B cell (primary cell): Measurements from ENCODE around the gene PAQR5. TPM values are rescaled to one million over a fixed set of nuclear protein-coding genes. Genes with fewer than 3 reads are reported as not detected.

Source experiments
- ATAC-seq: fragments of 200-7000 bp; cut with Tn5 transposase; one replicate; pipeline ENCODE4 v1.10.0; 2021; ENCODE audit warnings: low read depth, mild to moderate bottlenecking, moderate number of reproducible peaks, moderate library complexity
- CTCF ChIA-PET: fragments of 350-600 bp; sonication (Branson Sonifier 250); formaldehyde crosslinking; loops from one replicate; lab custom pipeline; 2021; ENCODE audit warnings: antibody characterized with exemption, inconsistent platforms; lab: Charles Lee
- POLR2A ChIA-PET: fragments of 350-600 bp; sonication (Branson Sonifier 250); formaldehyde crosslinking; loops from one replicate; lab custom pipeline; 2021; ENCODE audit warnings: antibody characterized with exemption; lab: Charles Lee
- DNase-seq: peaks from one replicate; pipeline ENCODE4 v3.0.0; 2013
- H2AFZ ChIP-seq: 2 replicates; pipeline ENCODE4 v1.6.1; 2012; ENCODE audit warnings: mild to moderate bottlenecking, low read depth, low read length; ENCODE audit not compliant: insufficient read depth, poor library complexity, severe bottlenecking
- H3K27ac ChIP-seq, 2 donors: 1 replicate in 1 of 2; 2 replicates in 1 of 2; pipeline ENCODE4 v1.5.1; 2012 to 2013; ENCODE audit warnings: low read length in 2 of 2, mild to moderate bottlenecking in 2 of 2, moderate library complexity in 1 of 2
- H3K27me3 ChIP-seq, 4 experiments: fragments of 200-600 bp in 1 of 4; sonication (generic) in 1 of 4; replicated peaks in 1 of 4; 1 replicate in 2 of 4; 2 replicates in 2 of 4; pipeline versions ENCODE4 v1.6.1 to v1.7.0; 2013 to 2016; ENCODE audit warnings: low read length in 3 of 4, mild to moderate bottlenecking in 2 of 4, mixed read lengths in 1 of 4, moderate library complexity in 1 of 4; ENCODE audit not compliant: insufficient read depth in 4 of 4, control insufficient read depth in 3 of 4; ENCODE audit errors: control extremely low read depth in 1 of 4
- H3K36me3 ChIP-seq, 2 experiments: replicated peaks in 1 of 2; 1 replicate in 1 of 2; 2 replicates in 1 of 2; pipeline versions ENCODE4 v1.6.1 to v1.7.1; 2013; ENCODE audit warnings: low read length in 1 of 2; ENCODE audit not compliant: insufficient read depth in 2 of 2, control insufficient read depth in 1 of 2; ENCODE audit errors: control extremely low read depth in 1 of 2, extremely low read depth in 1 of 2
- H3K4me1 ChIP-seq, 2 donors: fragments of 200-600 bp in 1 of 2; sonication (generic) in 1 of 2; 1 replicate in 1 of 2; 2 replicates in 1 of 2; pipeline versions ENCODE4 v1.5.1 to v1.6.1; 2013 to 2017; ENCODE audit warnings: low read length in 2 of 2; ENCODE audit not compliant: control insufficient read depth in 2 of 2, insufficient read depth in 2 of 2
- H3K4me2 ChIP-seq: replicated peaks from 2 replicates; pipeline ENCODE3; 2012; ENCODE audit warnings: mild to moderate bottlenecking, low read depth, low read length; ENCODE audit not compliant: poor library complexity, severe bottlenecking
- H3K4me3 ChIP-seq, 5 experiments: fragments of 200-600 bp in 1 of 5; sonication (generic) in 1 of 5; 1 replicate in 3 of 5; 2 replicates in 2 of 5; pipeline versions ENCODE4 v1.5.1 to v1.7.0; 2011 to 2016; ENCODE audit warnings: low read length in 4 of 5, mild to moderate bottlenecking in 4 of 5, low read depth in 2 of 5, control low read depth in 1 of 5, moderate library complexity in 1 of 5; ENCODE audit not compliant: insufficient read depth in 1 of 5; ENCODE audit errors: control extremely low read depth in 1 of 5, extremely low read depth in 1 of 5
- H3K79me2 ChIP-seq: fragments of 200-600 bp; sonication (generic); one replicate; pipeline ENCODE4 v1.6.0; 2016; ENCODE audit warnings: low read length; ENCODE audit not compliant: control insufficient read depth, insufficient read depth
- H3K9ac ChIP-seq: fragments of 200-600 bp; sonication (generic); 2 replicates; pipeline ENCODE4 v1.6.1; 2017; ENCODE audit warnings: mild to moderate bottlenecking, low read length, moderate library complexity
- H3K9me3 ChIP-seq, 3 donors: one replicate each; pipeline versions ENCODE4 v1.6.1 to v1.7.1; 2013; ENCODE audit warnings: low read length in 2 of 3; ENCODE audit not compliant: control insufficient read depth in 2 of 3, insufficient read depth in 1 of 3; ENCODE audit errors: control extremely low read depth in 1 of 3
- H4K20me1 ChIP-seq: 2 replicates; pipeline ENCODE4 v1.6.0; 2012; ENCODE audit warnings: mild to moderate bottlenecking, low read length; ENCODE audit not compliant: insufficient read depth, control insufficient read depth, poor library complexity, severe bottlenecking
- H3K27ac Mint-ChIP-seq: one replicate; pipeline ENCODE4 v1.8.0; 2021; ENCODE audit warnings: mixed read lengths
- H3K27me3 Mint-ChIP-seq: one replicate; pipeline ENCODE4 v1.8.0; 2021; ENCODE audit warnings: mixed read lengths
- H3K4me1 Mint-ChIP-seq: one replicate; pipeline ENCODE4 v1.8.0; 2021; ENCODE audit warnings: mixed read lengths
- H3K4me3 Mint-ChIP-seq: one replicate; pipeline ENCODE4 v1.8.0; 2021; ENCODE audit warnings: mixed read lengths
- H3K9me3 Mint-ChIP-seq: one replicate; pipeline ENCODE4 v1.8.0; 2022; ENCODE audit warnings: mixed read lengths; ENCODE audit not compliant: insufficient read depth
- CTCF ChIP-seq: fragments of 200-600 bp; IDR thresholded peaks from one replicate; pipeline ENCODE4 v1.8.0; 2022; ENCODE audit warnings: antibody characterized with exemption, mild to moderate bottlenecking
- EZH2 ChIP-seq: IDR thresholded peaks from 2 replicates; pipeline ENCODE4 v1.6.1; 2012; ENCODE audit warnings: borderline replicate concordance, low read depth, mild to moderate bottlenecking, moderate library complexity, low read length; ENCODE audit not compliant: insufficient read depth, poor library complexity, severe bottlenecking
- WGBS: methylation state at CpG from one replicate; pipeline ENCODE4 v1.1.5; 2013; ENCODE audit warnings: missing lambda C conversion rate; ENCODE audit not compliant: insufficient coverage; 5-methylcytosine and 5-hydroxymethylcytosine counted together
- intact Hi-C: fragments of 100-400 bp; cut with micrococcal nuclease; formaldehyde crosslinking; loops from one replicate; pipeline ENCODE4 v1.10.0; 2022
- polyA plus RNA-seq: library from polyadenylated mRNA; depleted of rRNA; stranded (reverse); fragments of >200 nt; gene quantifications from 2 replicates; pipeline ENCODE4 v1.2.3, GENCODE V29; 2012
- total RNA-seq, 2 donors: library from RNA; stranded (reverse); fragments of 120-200 nt in 1 of 2; gene quantifications; 1 replicate in 1 of 2; 2 replicates in 1 of 2; pipeline versions ENCODE4 v1.2.3 to v1.2.4, GENCODE V29; 2013 to 2022

The PAQR5 gene
- total and polyA plus RNA-seq, 2 donors (not counting 1 experiment from before 2014, with no cell fraction given) = not detected

GRCh38 chr15:69320977-69321554 is 22.4 kb downstream of the PAQR5 start:
- 48% methylated on average over 4 of the region's 7 CpGs for WGBS
- Mint-ChIP-seq H3K4me3 (no peak overlapping the region), H3K9me3 (no peaks in the 10 kb centered on the region), H3K4me1 (no peaks in the 10 kb centered on the region), H3K27me3 (peaks cover 30% of the 10 kb centered on the region), H3K27ac (no peak overlapping the region)
- TF ChIP-seq CTCF = no peak
- H3K36me3 ChIP-seq = no peaks in the 10 kb centered on the region
- H3K4me3 ChIP-seq = no peak overlapping the region
- H3K9ac ChIP-seq = no peak overlapping the region
- H3K4me2 ChIP-seq = no peak overlapping the region
- intact Hi-C loops = no loop called here
- H4K20me1 ChIP-seq = no peaks in the 10 kb centered on the region
- H3K79me2 ChIP-seq = no peaks in the 10 kb centered on the region
- H3K4me1 ChIP-seq = no peaks in the 10 kb centered on the region
- peaks cover 0 to 2% (median 0%) of the 10 kb centered on the region in 4 experiments for H3K27me3 ChIP-seq
- POLR2A ChIA-PET = no interaction called here
- H2AFZ ChIP-seq = no peak overlapping the region
- H3K27ac ChIP-seq = no peak overlapping the region
- no peak for DNase-seq
- CTCF ChIA-PET = no interaction called here
- H3K9me3 ChIP-seq = no peaks in the 10 kb centered on the region
- no peak for ATAC-seq

GRCh38 chr15:69323893-69324430 is 25.2 kb downstream of the PAQR5 start:
- H3K9me3 ChIP-seq = peaks cover 0 to 5% (median 0%) of the 10 kb centered on the region in 3 donors
- H3K4me1 Mint-ChIP-seq = no peaks in the 10 kb centered on the region
- ChIA-PET CTCF (no interaction called here), POLR2A (no interaction called here)
- H3K4me2 ChIP-seq = no peak overlapping the region
- H4K20me1 ChIP-seq = no peaks in the 10 kb centered on the region
- no peaks in the 10 kb centered on the region for H3K36me3 ChIP-seq
- peaks cover 32% of the 10 kb centered on the region for H3K27me3 Mint-ChIP-seq
- no peak overlapping the region for H3K9ac ChIP-seq
- H3K27ac ChIP-seq = no peak overlapping the region
- no peak overlapping the region for H3K27ac Mint-ChIP-seq
- H3K4me3 Mint-ChIP-seq = no peak overlapping the region
- no peak overlapping the region for H3K4me3 ChIP-seq
- no peaks in the 10 kb centered on the region for H3K9me3 Mint-ChIP-seq
- TF ChIP-seq EZH2 (no peak), CTCF (no peak)
- intact Hi-C loops = no loop called here
- H3K4me1 ChIP-seq = no peaks in the 10 kb centered on the region
- DNase-seq (no peak), ATAC-seq (no peak)
- peaks cover 0 to 7% (median 0%) of the 10 kb centered on the region in 4 experiments for H3K27me3 ChIP-seq
- no peak overlapping the region for H2AFZ ChIP-seq
- H3K79me2 ChIP-seq = no peaks in the 10 kb centered on the region
- no CpG with 5 or more reads among the region's 5 CpGs for WGBS
